Loucy (cell line): ENCODE data around the gene DNPEP.

ENCODE experiments used
- H2AFZ ChIP-seq: fragments of 200-600 bp; sonication (generic); 2 replicates; pipeline ENCODE4 v1.6.0; 2016; ENCODE audit warnings: antibody characterized with exemption, mild to moderate bottlenecking, low read length, moderate library complexity
- H3F3A ChIP-seq: fragments of 200-600 bp; 2 replicates; pipeline ENCODE4 v1.6.0; 2016; ENCODE audit warnings: antibody characterized with exemption, low read depth, mild to moderate bottlenecking
- H3K27me3 ChIP-seq: fragments of 200-600 bp; sonication (generic); 2 replicates; pipeline ENCODE4 v1.6.1; 2014; ENCODE audit warnings: low read length, mild to moderate bottlenecking; ENCODE audit not compliant: insufficient read depth, poor library complexity, severe bottlenecking
- H3K36me3 ChIP-seq: fragments of 200-600 bp; sonication (generic); 2 replicates; pipeline ENCODE4 v1.6.1; 2016; ENCODE audit warnings: low read length; ENCODE audit not compliant: insufficient read depth
- H3K4me1 ChIP-seq: fragments of 200-600 bp; sonication (generic); 2 replicates; pipeline ENCODE4 v1.5.1; 2014; ENCODE audit warnings: low read length, mild to moderate bottlenecking; ENCODE audit not compliant: insufficient read depth, poor library complexity, severe bottlenecking
- H3K4me2 ChIP-seq: fragments of 200-600 bp; sonication (generic); 2 replicates; pipeline ENCODE4 v1.6.0; 2014; ENCODE audit warnings: antibody characterized with exemption, low read length, low read depth, mild to moderate bottlenecking; ENCODE audit not compliant: poor library complexity, severe bottlenecking
- H3K4me3 ChIP-seq: fragments of 200-600 bp; sonication (generic); 2 replicates; pipeline ENCODE4 v1.5.1; 2014; ENCODE audit warnings: low read length, mild to moderate bottlenecking, mixed read lengths; ENCODE audit not compliant: poor library complexity, severe bottlenecking
- H3K79me2 ChIP-seq: fragments of 200-600 bp; sonication (generic); 2 replicates; pipeline ENCODE4 v1.6.1; 2014; ENCODE audit warnings: low read length; ENCODE audit not compliant: insufficient read depth
- H3K9ac ChIP-seq: fragments of 200-600 bp; sonication (generic); 2 replicates; pipeline ENCODE4 v1.6.0; 2014; ENCODE audit warnings: mild to moderate bottlenecking, low read depth, low read length, moderate library complexity; ENCODE audit not compliant: poor library complexity, severe bottlenecking
- H3K9me2 ChIP-seq: fragments of 200-600 bp; sonication (generic); replicated peaks from 2 replicates; pipeline ENCODE4 v1.6.1; 2016; ENCODE audit warnings: low read depth, low read length, mixed read lengths
- H3K9me3 ChIP-seq: fragments of 200-600 bp; sonication (generic); 2 replicates; pipeline ENCODE4 v1.6.1; 2014; ENCODE audit warnings: mild to moderate bottlenecking, antibody characterized with exemption, low read length, low read depth; ENCODE audit not compliant: insufficient read depth
- H4K20me1 ChIP-seq: fragments of 200-600 bp; sonication (generic); 2 replicates; pipeline ENCODE4 v1.6.0; 2014; ENCODE audit warnings: antibody characterized with exemption, low read length, mild to moderate bottlenecking; ENCODE audit not compliant: insufficient read depth, poor library complexity, severe bottlenecking
- EZH2phosphoT487 ChIP-seq: fragments of 200-600 bp; IDR thresholded peaks from 2 replicates; pipeline ENCODE4 v1.6.1; 2018; ENCODE audit warnings: antibody characterized with exemption, mild to moderate bottlenecking, moderate library complexity, borderline replicate concordance
- TF ChIP-seq, protein P1 (sequence below): fragments of 200-600 bp; sonication (generic); conservative IDR thresholded peaks from 2 replicates; pipeline ENCODE4 v1.5.1; 2014; ENCODE audit warnings: mild to moderate bottlenecking, antibody characterized with exemption, low read length

Gene DNPEP

DNA sequence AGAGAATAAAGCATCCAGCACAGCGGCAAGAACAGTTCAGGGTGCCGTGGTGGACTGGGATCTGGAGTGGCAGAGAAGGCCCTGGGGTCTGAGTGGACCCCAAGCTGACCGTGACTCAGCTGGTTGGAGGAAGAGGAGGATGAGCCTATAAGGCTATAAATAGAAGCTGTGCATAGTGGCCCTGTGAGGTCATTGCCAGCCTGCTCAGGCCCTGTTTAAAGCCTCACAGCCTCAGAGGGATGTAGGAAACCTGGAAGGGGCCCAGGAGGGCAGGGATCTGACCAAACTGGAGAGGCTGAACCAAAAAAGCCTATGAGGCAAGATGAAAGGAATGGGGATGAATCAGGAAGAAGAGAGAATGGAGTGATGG lies 19.1 kb upstream of the DNPEP start:
- H4K20me1 ChIP-seq, result no peaks in the 10 kb centered on the region
- H3K4me1 ChIP-seq, result no peaks in the 10 kb centered on the region
- no peaks in the 10 kb centered on the region for H3K79me2 ChIP-seq
- H3K4me2 ChIP-seq, result no peak overlapping the region
- no peaks in the 10 kb centered on the region for H3F3A ChIP-seq
- H3K4me3 ChIP-seq, result no peak overlapping the region
- H3K9ac ChIP-seq, result no peak overlapping the region
- H3K36me3 ChIP-seq, result no peaks in the 10 kb centered on the region
- no peaks in the 10 kb centered on the region for H3K27me3 ChIP-seq
- H3K9me2 ChIP-seq, result no peaks in the 10 kb centered on the region
- no peak overlapping the region for H2AFZ ChIP-seq
- no peaks in the 10 kb centered on the region for H3K9me3 ChIP-seq
- TF ChIP-seq, protein P1, sequence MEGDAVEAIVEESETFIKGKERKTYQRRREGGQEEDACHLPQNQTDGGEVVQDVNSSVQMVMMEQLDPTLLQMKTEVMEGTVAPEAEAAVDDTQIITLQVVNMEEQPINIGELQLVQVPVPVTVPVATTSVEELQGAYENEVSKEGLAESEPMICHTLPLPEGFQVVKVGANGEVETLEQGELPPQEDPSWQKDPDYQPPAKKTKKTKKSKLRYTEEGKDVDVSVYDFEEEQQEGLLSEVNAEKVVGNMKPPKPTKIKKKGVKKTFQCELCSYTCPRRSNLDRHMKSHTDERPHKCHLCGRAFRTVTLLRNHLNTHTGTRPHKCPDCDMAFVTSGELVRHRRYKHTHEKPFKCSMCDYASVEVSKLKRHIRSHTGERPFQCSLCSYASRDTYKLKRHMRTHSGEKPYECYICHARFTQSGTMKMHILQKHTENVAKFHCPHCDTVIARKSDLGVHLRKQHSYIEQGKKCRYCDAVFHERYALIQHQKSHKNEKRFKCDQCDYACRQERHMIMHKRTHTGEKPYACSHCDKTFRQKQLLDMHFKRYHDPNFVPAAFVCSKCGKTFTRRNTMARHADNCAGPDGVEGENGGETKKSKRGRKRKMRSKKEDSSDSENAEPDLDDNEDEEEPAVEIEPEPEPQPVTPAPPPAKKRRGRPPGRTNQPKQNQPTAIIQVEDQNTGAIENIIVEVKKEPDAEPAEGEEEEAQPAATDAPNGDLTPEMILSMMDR, result no peak
- TF ChIP-seq EZH2phosphoT487, result no peak

DNA sequence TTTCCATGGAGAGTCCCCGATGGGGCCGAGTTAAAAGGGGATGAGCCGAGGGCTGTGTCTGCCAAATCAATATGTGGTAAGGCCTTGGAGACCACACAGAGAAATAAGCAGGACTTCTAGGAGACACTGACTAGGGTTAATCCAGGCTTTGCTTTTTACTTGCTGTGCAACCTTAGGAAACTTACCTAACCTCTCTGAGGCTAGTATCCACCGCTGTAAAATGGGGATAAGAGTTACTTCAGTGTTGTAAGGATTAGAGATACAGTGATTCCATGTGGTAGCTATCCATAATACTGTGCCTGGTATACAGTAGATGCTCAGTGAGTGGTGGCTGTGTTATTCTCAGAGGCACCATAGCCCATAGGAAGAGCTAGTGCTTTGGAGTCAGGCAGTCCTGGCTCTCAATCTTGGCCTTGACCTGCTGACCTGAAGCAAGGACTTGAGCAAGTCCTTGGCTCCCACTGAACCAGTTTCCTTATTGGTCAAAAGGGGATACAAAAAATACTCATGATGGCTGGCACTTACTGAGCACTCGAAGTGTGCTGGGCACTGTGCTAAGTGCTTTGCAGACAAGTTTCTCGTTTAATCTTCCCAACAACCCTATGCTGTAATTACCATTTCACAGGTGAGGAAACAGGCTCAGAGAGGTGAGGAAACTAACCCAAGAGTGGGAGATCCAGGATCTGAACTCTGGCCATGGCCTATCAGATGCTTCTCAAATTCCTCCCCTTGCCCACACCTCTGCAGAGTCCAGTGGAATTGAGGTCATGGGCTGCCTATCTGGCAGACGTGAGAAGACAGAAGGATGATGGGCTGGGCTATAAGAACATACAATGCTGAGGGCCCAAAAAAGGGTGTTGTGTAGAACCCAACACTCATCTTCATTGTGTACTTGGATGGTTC lies 18.5 kb upstream of the DNPEP start:
- H3K4me3 ChIP-seq, result no peak overlapping the region
- TF ChIP-seq, protein P1, result no peak
- no peak overlapping the region for H3K9ac ChIP-seq
- H3K4me2 ChIP-seq, result no peak overlapping the region
- no peaks in the 10 kb centered on the region for H3K9me2 ChIP-seq
- no peaks in the 10 kb centered on the region for H3K4me1 ChIP-seq
- no peaks in the 10 kb centered on the region for H3K36me3 ChIP-seq
- H2AFZ ChIP-seq, result no peak overlapping the region
- H4K20me1 ChIP-seq, result no peaks in the 10 kb centered on the region
- H3F3A ChIP-seq, result no peaks in the 10 kb centered on the region
- H3K9me3 ChIP-seq, result no peaks in the 10 kb centered on the region
- H3K79me2 ChIP-seq, result no peaks in the 10 kb centered on the region
- no peaks in the 10 kb centered on the region for H3K27me3 ChIP-seq

DNA sequence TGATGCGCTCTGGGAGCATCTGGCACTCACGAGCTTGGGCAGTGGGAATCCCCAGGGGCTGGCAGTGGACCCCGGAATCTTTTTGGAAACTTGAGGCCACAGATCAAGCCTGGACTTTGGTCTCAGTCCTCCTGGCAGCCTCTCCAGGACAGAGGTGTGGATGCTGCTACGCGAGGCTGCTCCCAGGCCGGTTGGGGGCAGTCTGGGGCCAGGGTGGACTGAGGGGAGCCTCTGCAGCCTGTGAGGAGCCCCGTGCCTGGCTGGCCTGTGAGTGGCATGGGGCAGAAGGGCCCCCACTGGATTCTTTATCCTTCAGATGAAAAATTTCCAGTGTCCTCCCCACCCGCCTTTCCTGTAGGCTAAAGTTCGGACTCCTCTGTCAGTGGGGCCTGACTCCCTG lies 17.7 kb upstream of the DNPEP start:
- H3K27me3 ChIP-seq, result no peaks in the 10 kb centered on the region
- H3K9me3 ChIP-seq, result no peaks in the 10 kb centered on the region
- H3K79me2 ChIP-seq, result no peaks in the 10 kb centered on the region
- no peaks in the 10 kb centered on the region for H3K36me3 ChIP-seq
- H3K4me2 ChIP-seq, result no peak overlapping the region
- no peak overlapping the region for H3K4me3 ChIP-seq
- H3K9me2 ChIP-seq, result no peaks in the 10 kb centered on the region
- no peaks in the 10 kb centered on the region for H3K4me1 ChIP-seq
- H4K20me1 ChIP-seq, result no peaks in the 10 kb centered on the region
- no peak overlapping the region for H3K9ac ChIP-seq
- H3F3A ChIP-seq, result no peaks in the 10 kb centered on the region
- TF ChIP-seq, protein P1, result no peak
- TF ChIP-seq EZH2phosphoT487, result no peak
- no peak overlapping the region for H2AFZ ChIP-seq
